D721Med (cell line): ENCODE data around the gene ZNF793.

Experiments
- DNase-seq: peaks from one replicate; pipeline ENCODE4 v3.0.0; 2011; ENCODE audit warnings: low spot score; ENCODE audit not compliant: insufficient read length
- FAIRE-seq: peaks from 2 replicates; lab custom pipeline; 2011; peaks lifted over from hg19 to GRCh38; lab: Jason Lieb, UNC
- TF ChIP-seq, protein P1 (sequence below): IDR thresholded peaks from 2 replicates; pipeline ENCODE4 v1.5.1; 2012; ENCODE audit warnings: mild to moderate bottlenecking, control low read depth; ENCODE audit not compliant: insufficient read depth; ENCODE audit errors: missing control alignments

ZNF793 gene

GRCh38 chr19:37565370-37565669, 58.6 kb downstream of the ZNF793 start:
- DNase-seq (no peak), FAIRE-seq (no peak)
- TF ChIP-seq, protein P1, sequence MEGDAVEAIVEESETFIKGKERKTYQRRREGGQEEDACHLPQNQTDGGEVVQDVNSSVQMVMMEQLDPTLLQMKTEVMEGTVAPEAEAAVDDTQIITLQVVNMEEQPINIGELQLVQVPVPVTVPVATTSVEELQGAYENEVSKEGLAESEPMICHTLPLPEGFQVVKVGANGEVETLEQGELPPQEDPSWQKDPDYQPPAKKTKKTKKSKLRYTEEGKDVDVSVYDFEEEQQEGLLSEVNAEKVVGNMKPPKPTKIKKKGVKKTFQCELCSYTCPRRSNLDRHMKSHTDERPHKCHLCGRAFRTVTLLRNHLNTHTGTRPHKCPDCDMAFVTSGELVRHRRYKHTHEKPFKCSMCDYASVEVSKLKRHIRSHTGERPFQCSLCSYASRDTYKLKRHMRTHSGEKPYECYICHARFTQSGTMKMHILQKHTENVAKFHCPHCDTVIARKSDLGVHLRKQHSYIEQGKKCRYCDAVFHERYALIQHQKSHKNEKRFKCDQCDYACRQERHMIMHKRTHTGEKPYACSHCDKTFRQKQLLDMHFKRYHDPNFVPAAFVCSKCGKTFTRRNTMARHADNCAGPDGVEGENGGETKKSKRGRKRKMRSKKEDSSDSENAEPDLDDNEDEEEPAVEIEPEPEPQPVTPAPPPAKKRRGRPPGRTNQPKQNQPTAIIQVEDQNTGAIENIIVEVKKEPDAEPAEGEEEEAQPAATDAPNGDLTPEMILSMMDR = no peak

DNA sequence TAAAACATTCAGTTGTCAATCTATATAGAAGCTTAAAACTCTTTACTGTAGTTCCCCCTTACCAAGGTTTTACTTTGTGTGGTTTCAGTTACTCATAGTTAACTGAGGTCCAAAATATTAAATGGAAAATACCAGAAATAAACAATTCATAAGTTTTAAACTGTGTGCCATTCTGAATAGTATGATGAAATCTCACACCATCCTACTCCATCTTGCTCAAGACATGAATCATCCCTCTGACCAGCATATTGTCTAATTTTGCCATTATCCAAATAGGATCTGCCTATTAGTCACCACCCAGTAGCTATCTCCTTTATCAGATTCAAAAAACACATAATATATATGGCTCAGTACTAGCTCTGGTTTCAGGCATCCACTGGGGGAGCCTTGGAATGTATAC, 65.5 kb downstream of the ZNF793 start:
- no peak for FAIRE-seq
- TF ChIP-seq, protein P1 = no peak
- DNase-seq = no peak

GRCh38 chr19:37583340-37583739, 76.6 kb downstream of the ZNF793 start:
- FAIRE-seq (no peak), DNase-seq (no peak)
- TF ChIP-seq, protein P1 = no peak
